IMR-90 (cell line): ENCODE data around the gene NR2C1. TPM values are rescaled to one million over a fixed set of nuclear protein-coding genes. Genes with fewer than 3 reads are reported as not detected.

Experiments
- ATAC-seq: fragments of 200-7000 bp; cut with Tn5 transposase; 2 replicates; pipeline ENCODE4 v1.9.1; 2020; ENCODE audit warnings: low read depth, mild to moderate bottlenecking, moderate library complexity
- BruUV-seq: library from RNA; stranded (reverse); fragments of 400-500 nt; replicated peaks from 2 replicates; lab custom pipeline; 2021; lab: Mats Ljungman, UMichigan
- CTCF ChIA-PET: fragments of 300-600 bp; formaldehyde crosslinking; extraction: SDS; loops from one replicate; lab custom pipeline; 2021; ENCODE audit warnings: antibody characterized with exemption; lab: Yijun Ruan, JAX
- POLR2A ChIA-PET: fragments of 300-600 bp; sonication (Branson Sonifier 250); formaldehyde crosslinking; loops from one replicate; lab custom pipeline; 2022; ENCODE audit warnings: antibody characterized with exemption; ENCODE audit not compliant: unreplicated experiment; lab: Charles Lee
- DNase-seq: peaks from one replicate; pipeline ENCODE4 v3.0.0; 2013
- H2AFZ ChIP-seq: replicated peaks from 2 replicates; pipeline ENCODE3; 2013; ENCODE audit warnings: low read length, mild to moderate bottlenecking; ENCODE audit not compliant: poor library complexity
- H2AK5ac ChIP-seq: 2 replicates; pipeline ENCODE4 v1.6.1; 2013; ENCODE audit warnings: low read depth, low read length, inconsistent platforms
- H2AK9ac ChIP-seq: replicated peaks from 2 replicates; pipeline ENCODE3; 2013; ENCODE audit warnings: mild to moderate bottlenecking, low read depth, low read length, moderate library complexity; ENCODE audit not compliant: poor library complexity
- H2BK120ac ChIP-seq: 2 replicates; pipeline ENCODE4 v1.6.1; 2013; ENCODE audit warnings: low read depth, low read length, inconsistent platforms
- H2BK15ac ChIP-seq: 3 replicates; pipeline ENCODE4 v1.6.1; 2013; ENCODE audit warnings: low read depth, low read length, inconsistent platforms
- H2BK20ac ChIP-seq: 2 replicates; pipeline ENCODE4 v1.6.1; 2013; ENCODE audit warnings: low read depth, mild to moderate bottlenecking, inconsistent platforms, low read length, moderate library complexity
- H2BK5ac ChIP-seq: 2 replicates; pipeline ENCODE4 v1.6.1; 2013; ENCODE audit warnings: mild to moderate bottlenecking, low read depth, low read length, inconsistent platforms; ENCODE audit not compliant: poor library complexity, severe bottlenecking
- H3K14ac ChIP-seq: replicated peaks from 2 replicates; pipeline ENCODE4 v1.6.1; 2013; ENCODE audit warnings: low read depth, low read length, inconsistent platforms
- H3K18ac ChIP-seq: 2 replicates; pipeline ENCODE4 v1.6.1; 2013; ENCODE audit warnings: low read depth, low read length, control low read depth
- H3K23ac ChIP-seq: 2 replicates; pipeline ENCODE4 v1.6.1; 2013; ENCODE audit warnings: low read depth, low read length, inconsistent platforms
- H3K27ac ChIP-seq: 2 replicates; pipeline ENCODE4 v1.5.1; 2013; ENCODE audit warnings: mild to moderate bottlenecking, control low read depth, low read length; ENCODE audit not compliant: insufficient read depth
- H3K27me3 ChIP-seq: 2 replicates; pipeline ENCODE4 v1.6.1; 2013; ENCODE audit warnings: low read length; ENCODE audit not compliant: control insufficient read depth, insufficient read depth
- H3K36me3 ChIP-seq: 2 replicates; pipeline ENCODE4 v1.6.1; 2013; ENCODE audit warnings: low read length, mixed read lengths; ENCODE audit not compliant: control insufficient read depth, insufficient read depth
- H3K4ac ChIP-seq: 2 replicates; pipeline ENCODE4 v1.6.1; 2013; ENCODE audit warnings: low read depth, low read length, inconsistent platforms
- H3K4me1 ChIP-seq: 2 replicates; pipeline ENCODE4 v1.6.1; 2013; ENCODE audit warnings: low read length, mixed read lengths; ENCODE audit not compliant: control insufficient read depth, insufficient read depth
- H3K4me2 ChIP-seq: 2 replicates; pipeline ENCODE4 v1.6.1; 2013; ENCODE audit warnings: low read depth, mild to moderate bottlenecking, control low read depth, low read length, moderate library complexity
- H3K4me3 ChIP-seq: 2 replicates; pipeline ENCODE4 v1.5.1; 2013; ENCODE audit warnings: low read depth, mild to moderate bottlenecking, control low read depth, low read length, moderate library complexity; ENCODE audit not compliant: insufficient read depth
- H3K56ac ChIP-seq: 2 replicates; pipeline ENCODE4 v1.6.1; 2013; ENCODE audit warnings: low read length, inconsistent platforms; ENCODE audit not compliant: insufficient read depth; ENCODE audit errors: extremely low read depth
- H3K79me1 ChIP-seq, 2 experiments: 2 replicates each; pipeline ENCODE4 v1.6.1; 2013; ENCODE audit warnings: low read length in 2 of 2, inconsistent platforms in 1 of 2, low read depth in 1 of 2
- H3K9ac ChIP-seq: 2 replicates; pipeline ENCODE4 v1.6.1; 2013; ENCODE audit warnings: low read depth, low read length, control low read depth
- H3K9me1 ChIP-seq: 2 replicates; pipeline ENCODE4 v1.6.1; 2013; ENCODE audit warnings: low read length, inconsistent platforms; ENCODE audit not compliant: insufficient read depth
- H3K9me3 ChIP-seq: 2 replicates; pipeline ENCODE4 v1.6.1; 2013; ENCODE audit warnings: low read length; ENCODE audit not compliant: control insufficient read depth, insufficient read depth
- H4K20me1 ChIP-seq: 2 replicates; pipeline ENCODE4 v1.6.1; 2013; ENCODE audit warnings: low read length, inconsistent platforms; ENCODE audit not compliant: insufficient read depth
- H4K5ac ChIP-seq: 2 replicates; pipeline ENCODE4 v1.6.1; 2013; ENCODE audit warnings: mild to moderate bottlenecking, low read depth, low read length, control low read depth
- H4K8ac ChIP-seq, 2 experiments: 2 replicates each; pipeline ENCODE4 v1.6.1; 2013; ENCODE audit warnings: low read depth in 2 of 2, low read length in 2 of 2, control low read depth in 1 of 2, inconsistent platforms in 1 of 2
- H4K91ac ChIP-seq: 2 replicates; pipeline ENCODE4 v1.6.1; 2013; ENCODE audit warnings: low read depth, low read length, inconsistent platforms; ENCODE audit not compliant: insufficient read depth
- ELK1 ChIP-seq: fragments of 150-350 bp; IDR thresholded peaks from 2 replicates; pipeline ENCODE4 v1.6.1; 2016; ENCODE audit warnings: low read depth, mild to moderate bottlenecking, low read length, moderate library complexity, borderline replicate concordance
- MAFK ChIP-seq: IDR thresholded peaks from 2 replicates; pipeline ENCODE4 v1.6.1; 2012; ENCODE audit warnings: low read depth, low read length, improper control_type of control experiment
- POLR2A ChIP-seq: IDR thresholded peaks from 2 replicates; pipeline ENCODE4 v1.6.1; 2012; ENCODE audit warnings: mild to moderate bottlenecking, low read depth, low read length
- RAD21 ChIP-seq: IDR thresholded peaks from 2 replicates; pipeline ENCODE4 v1.6.1; 2012; ENCODE audit warnings: low read length, improper control_type of control experiment
- RFX5 ChIP-seq: IDR thresholded peaks from 2 replicates; pipeline ENCODE4 v1.8.0; 2012; ENCODE audit warnings: low read depth, mild to moderate bottlenecking, low read length, moderate library complexity
- SMC3 ChIP-seq: fragments of 150-350 bp; IDR thresholded peaks from 2 replicates; pipeline ENCODE4 v1.6.1; 2016; ENCODE audit warnings: low read depth, mild to moderate bottlenecking, antibody characterized with exemption, low read length, moderate library complexity
- WGBS, 2 experiments: methylation state at CpG; one replicate each; pipeline versions ENCODE4 v1.1.5 to v1.1.7; 2013; ENCODE audit warnings: missing lambda C conversion rate in 2 of 2; ENCODE audit not compliant: insufficient read length in 1 of 2; ENCODE audit errors: extremely low coverage in 2 of 2; 5-methylcytosine and 5-hydroxymethylcytosine counted together
- dilution Hi-C: fragments of 300-500 bp; cut with HindIII; formaldehyde crosslinking; loops from one replicate; pipeline ENCODE4 v1.14.3; 2018; ENCODE audit warnings: low sequenced_read_pairs; ENCODE audit not compliant: unreplicated experiment
- in situ Hi-C: fragments of 300-500 bp; cut with MboI; formaldehyde crosslinking; loops from 3 replicates; pipeline ENCODE4 v1.14.3; 2019; ENCODE audit warnings: low sequenced_read_pairs, inconsistent platforms, mixed read lengths
- intact Hi-C: fragments of 100-400 bp; cut with micrococcal nuclease; formaldehyde crosslinking; loops from 2 replicates; pipeline ENCODE4 v1.10.0; 2022
- polyA plus RNA-seq, 3 experiments: library from polyadenylated mRNA; depleted of rRNA; stranded (reverse); fragments of >200 nt; gene quantifications; 2 replicates each; pipeline ENCODE4 v1.2.3, GENCODE V29; 2012; ENCODE audit warnings: low replicate concordance in 1 of 3
- total RNA-seq: library from RNA; depleted of rRNA; stranded (reverse); fragments of >200 nt; gene quantifications from 2 replicates; pipeline ENCODE4 v1.2.3, GENCODE V29; 2012
- TF ChIP-seq, protein P1 (sequence below): fragments of 150-350 bp; IDR thresholded peaks from 2 replicates; pipeline ENCODE4 v1.6.1; 2017; ENCODE audit warnings: mild to moderate bottlenecking, antibody characterized with exemption, low read length, low read depth
- TF ChIP-seq, protein P2 (sequence below): conservative IDR thresholded peaks from 2 replicates; pipeline ENCODE4 v1.5.1; 2012; ENCODE audit warnings: mild to moderate bottlenecking, low read depth, low read length, improper control_type of control experiment

NR2C1 gene
- total and polyA plus RNA-seq, 2 of the 4 experiments (the other 2 are of a cell fraction), result 12.7 to 14.1 TPM

DNA sequence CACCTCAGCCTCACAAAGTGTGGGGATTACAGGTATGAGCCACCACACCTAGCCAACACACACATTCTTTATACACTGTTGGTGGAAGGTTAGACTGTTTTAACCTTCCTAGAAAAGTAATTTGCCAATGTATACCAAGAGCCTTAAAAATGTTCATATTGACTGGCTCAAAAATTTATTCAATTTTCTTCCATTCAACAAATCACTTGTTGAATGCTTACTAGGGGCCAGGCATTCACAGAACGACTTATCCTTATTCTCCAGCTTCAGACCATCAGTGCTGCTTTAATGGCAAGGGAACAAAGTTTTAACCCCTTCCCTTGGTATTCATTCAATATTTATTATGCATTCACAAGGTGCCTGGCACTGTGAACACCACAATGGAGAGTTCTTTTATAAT lies 3.0 kb downstream of the NR2C1 start:
- Histone ChIP-seq H2AK9ac (no peak overlapping the region), H4K8ac (no peak overlapping the region), H2BK15ac (no peak overlapping the region), H3K18ac (no peak overlapping the region), H2BK120ac (no peak overlapping the region), H2AFZ (no peak overlapping the region), H4K5ac (no peak overlapping the region), H3K9me3 (no peaks in the 10 kb centered on the region), H3K14ac (no peak overlapping the region), H3K4me2 (no peak overlapping the region), H3K4me1 (no peaks in the 10 kb centered on the region), H3K56ac (no peak overlapping the region), H3K27me3 (no peaks in the 10 kb centered on the region), H3K9me1 (no peaks in the 10 kb centered on the region; the same call in 1 of the 2 replicates), H4K20me1 (no peaks in the 10 kb centered on the region; the same call in 1 of the 2 replicates), H3K4ac (no peak overlapping the region), H4K91ac (no peak overlapping the region), H3K4me3 (no peak overlapping the region), H3K27ac (no peak overlapping the region), H3K79me1 (peaks cover 8 to 36% of the 10 kb centered on the region in 2 experiments; a peak in 3 of 4 replicates), H2AK5ac (no peak overlapping the region), H3K36me3 (peaks cover 4% of the 10 kb centered on the region; the same call in 1 of the 2 replicates), H3K23ac (no peak overlapping the region), H2BK20ac (no peak overlapping the region), H2BK5ac (no peak overlapping the region), H3K9ac (no peak overlapping the region)
- ChIA-PET CTCF (no interaction called here), POLR2A (interaction anchor here (0.6 kb wide), 1 partner anchor 1098 kb away, joined by 3 read pairs; no protein-coding TSS in a partner anchor)
- TF ChIP-seq SMC3, result no peak
- no peak for TF ChIP-seq POLR2A
- no peak for TF ChIP-seq ELK1
- TF ChIP-seq RFX5, result no peak
- no peak for TF ChIP-seq RAD21
- TF ChIP-seq, protein P1, sequence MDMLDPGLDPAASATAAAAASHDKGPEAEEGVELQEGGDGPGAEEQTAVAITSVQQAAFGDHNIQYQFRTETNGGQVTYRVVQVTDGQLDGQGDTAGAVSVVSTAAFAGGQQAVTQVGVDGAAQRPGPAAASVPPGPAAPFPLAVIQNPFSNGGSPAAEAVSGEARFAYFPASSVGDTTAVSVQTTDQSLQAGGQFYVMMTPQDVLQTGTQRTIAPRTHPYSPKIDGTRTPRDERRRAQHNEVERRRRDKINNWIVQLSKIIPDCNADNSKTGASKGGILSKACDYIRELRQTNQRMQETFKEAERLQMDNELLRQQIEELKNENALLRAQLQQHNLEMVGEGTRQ, result no peak
- TF ChIP-seq, protein P2, sequence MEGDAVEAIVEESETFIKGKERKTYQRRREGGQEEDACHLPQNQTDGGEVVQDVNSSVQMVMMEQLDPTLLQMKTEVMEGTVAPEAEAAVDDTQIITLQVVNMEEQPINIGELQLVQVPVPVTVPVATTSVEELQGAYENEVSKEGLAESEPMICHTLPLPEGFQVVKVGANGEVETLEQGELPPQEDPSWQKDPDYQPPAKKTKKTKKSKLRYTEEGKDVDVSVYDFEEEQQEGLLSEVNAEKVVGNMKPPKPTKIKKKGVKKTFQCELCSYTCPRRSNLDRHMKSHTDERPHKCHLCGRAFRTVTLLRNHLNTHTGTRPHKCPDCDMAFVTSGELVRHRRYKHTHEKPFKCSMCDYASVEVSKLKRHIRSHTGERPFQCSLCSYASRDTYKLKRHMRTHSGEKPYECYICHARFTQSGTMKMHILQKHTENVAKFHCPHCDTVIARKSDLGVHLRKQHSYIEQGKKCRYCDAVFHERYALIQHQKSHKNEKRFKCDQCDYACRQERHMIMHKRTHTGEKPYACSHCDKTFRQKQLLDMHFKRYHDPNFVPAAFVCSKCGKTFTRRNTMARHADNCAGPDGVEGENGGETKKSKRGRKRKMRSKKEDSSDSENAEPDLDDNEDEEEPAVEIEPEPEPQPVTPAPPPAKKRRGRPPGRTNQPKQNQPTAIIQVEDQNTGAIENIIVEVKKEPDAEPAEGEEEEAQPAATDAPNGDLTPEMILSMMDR, result no peak
- no peak for TF ChIP-seq MAFK
- ATAC-seq (no peak), DNase-seq (no peak)
- no CpG with 5 or more reads among the region's 1 CpG for WGBS, 2 experiments
- intact Hi-C loops (loop anchor here (10.0 kb wide), 1 partner anchor 366 kb away; no protein-coding TSS in a partner anchor), dilution Hi-C loops (no loop called here), in situ Hi-C loops (no loop called here)
- BruUV-seq, result no TSS peak
